Kidney glomerular epithelial cell (primary cell): ENCODE data around the gene DUSP21.
"Not testable (repeated sequence)": the region's sequence is repeated elsewhere in the genome, so short reads cannot be mapped to it uniquely, and the experiment has no call there.

Experiments used
- DNase-seq: peaks from one replicate; lab custom pipeline; 2025; lab: John Stamatoyannopoulos, UW

Gene DUSP21

GRCh38 chrX:44843753-44844152 is at the start of gene DUSP21:
Gene DUSP21, plus strand, starts transcription at chrX:44844021. Its CDS starts 112 bp downstream, at chrX:44844133.
- DNase-seq: no peak

DNA sequence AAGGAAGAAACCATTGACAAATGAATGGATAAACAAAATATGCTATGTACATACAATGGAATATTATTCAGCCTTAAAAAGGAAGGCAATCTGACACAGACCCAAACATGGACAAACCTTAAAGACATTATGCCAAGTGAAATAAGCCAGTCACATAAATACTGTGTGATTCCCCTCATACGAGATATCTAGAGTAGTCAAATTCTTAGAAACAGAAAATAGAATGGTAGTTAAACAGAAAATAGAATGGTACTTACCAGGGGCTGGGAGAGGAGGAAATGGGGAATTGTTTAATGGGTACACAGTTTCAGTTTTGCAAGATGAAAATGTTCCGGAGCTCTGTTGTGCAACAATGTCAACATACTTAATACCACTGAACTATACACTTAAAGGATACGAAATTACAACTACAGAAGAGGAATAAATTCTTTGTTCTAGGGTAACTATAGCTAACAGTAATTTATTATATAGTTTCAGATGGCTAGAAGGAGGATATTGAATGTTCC is 47.8 kb upstream of the DUSP21 start:
- no peak for DNase-seq

DNA sequence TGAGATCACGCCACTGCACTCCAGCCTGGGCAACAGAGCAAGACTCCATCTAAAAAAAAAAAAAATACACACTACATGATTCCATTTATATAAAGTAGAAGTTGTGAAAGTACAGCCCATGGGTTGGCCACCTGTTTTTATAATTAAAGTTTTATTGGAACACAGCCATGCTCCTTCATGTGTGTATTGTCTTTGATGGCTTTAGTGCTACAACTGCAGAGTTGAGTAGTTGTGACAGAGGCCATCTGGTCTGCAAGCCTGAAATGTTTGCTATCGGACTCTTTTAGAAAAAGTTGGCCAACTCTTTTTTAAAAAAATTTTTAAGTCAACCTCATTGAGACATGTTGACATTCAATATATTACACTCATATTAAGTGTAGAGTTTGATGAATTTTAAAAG is 41.2 kb upstream of the DUSP21 start:
- DNase-seq: no peak

DNA sequence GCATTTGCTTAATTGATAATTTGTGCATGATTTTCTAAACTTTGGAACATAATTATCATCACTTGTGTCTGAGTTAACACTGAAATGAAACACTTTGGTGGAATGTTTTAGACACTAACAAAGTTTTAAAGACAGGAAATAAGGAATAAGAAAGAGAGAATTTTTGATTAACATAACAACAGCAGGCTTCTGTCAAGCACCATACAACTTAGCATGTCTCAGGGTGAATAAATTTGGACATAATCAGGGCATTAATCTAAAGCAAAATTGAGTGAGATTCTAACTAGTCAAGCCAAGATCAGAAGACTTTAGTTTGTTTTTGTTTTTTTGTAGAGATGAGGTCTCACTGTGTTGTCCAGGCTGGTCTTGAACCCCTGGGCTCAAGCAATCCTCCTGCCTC is 28.1 kb upstream of the DUSP21 start:
- DNase-seq: no peak

- no peak for DNase-seq
These were observed 27.5 kb upstream of the DUSP21 start for GRCh38 chrX:44816367-44816766.

DNA sequence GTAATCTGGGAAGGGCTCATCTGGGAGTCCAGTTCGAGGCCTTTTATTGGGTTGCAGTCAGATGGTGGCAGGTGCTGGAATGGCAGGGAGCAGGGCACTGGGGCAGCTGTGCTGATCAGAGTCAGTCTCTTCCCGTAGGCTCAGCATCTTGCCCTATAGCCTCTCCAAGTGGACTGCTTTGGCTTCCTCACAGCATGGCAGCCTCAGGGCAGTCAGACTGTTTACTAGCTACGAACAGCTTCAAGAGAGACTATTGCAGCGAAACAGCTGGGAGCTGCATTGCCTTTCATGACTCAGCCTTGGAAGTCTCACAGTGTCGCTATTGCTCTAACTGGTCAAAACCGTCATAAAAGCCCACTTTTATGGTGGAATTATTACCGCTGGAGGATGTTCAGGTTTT is 26.8 kb upstream of the DUSP21 start:
- no peak for DNase-seq

DNA sequence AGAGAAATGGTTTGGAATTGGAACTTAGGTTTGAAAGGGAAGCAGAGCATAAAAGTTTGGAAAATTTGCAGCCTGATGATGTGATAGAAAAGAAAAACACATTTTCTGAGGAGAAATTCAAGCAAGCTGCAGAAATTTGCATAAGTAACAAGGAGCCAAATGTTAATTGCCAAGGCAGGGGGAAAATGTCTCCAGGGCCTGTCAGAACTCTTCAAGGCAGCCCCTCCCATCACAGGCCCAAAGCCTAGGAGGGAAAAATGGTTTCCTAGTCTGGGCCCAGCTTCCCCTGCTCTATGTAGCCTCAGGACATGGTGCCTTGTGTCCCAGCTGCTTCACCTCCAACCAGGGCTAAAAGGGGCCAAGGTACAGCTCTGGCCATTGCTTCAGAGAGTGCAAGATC is 21.2 kb upstream of the DUSP21 start:
- no peak for DNase-seq

GRCh38 chrX:44823193-44823592 is 20.6 kb upstream of the DUSP21 start:
- DNase-seq: not testable (repeated sequence)

GRCh38 chrX:44828008-44828605 is 15.7 kb upstream of the DUSP21 start:
- peak; percentile 44 for DNase-seq

- no peak for DNase-seq
These were observed 14.0 kb upstream of the DUSP21 start for GRCh38 chrX:44829832-44830231.

DNA sequence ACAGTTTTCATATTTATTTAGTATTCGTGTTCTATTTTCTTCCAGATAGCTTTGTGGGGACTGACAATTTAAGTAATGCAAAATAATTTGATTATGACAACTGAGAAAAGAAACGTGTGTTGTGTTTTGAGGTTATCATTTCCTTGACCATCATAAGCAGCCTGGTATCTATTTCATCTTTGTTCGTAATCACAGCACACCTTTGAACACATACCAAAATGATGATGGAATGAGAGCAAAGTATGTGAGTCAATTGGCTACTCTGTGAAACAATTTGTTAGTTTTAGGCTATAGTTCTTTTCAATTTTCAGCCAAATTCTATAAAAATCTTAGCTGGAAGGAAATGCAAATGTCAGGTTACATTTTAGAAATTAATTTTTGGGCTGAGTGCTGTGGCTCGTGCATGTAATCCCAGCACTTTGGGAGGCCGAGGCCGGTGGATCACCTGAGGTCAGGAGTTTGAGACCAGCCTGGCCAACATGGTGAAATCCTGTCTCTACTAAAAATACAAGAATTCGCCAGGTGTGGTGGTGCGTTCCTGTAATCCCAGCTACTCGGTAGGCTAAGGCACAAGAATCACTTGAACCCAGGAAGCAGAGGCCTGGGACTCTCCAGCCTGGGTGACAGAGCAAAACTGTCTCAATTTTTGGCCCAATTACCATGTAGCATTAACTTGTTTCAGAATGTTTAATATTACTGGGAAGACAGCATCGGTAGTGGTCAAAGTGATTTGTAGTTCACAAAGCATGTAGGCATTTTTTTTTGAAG is 1.1 kb upstream of the DUSP21 start:
- DNase-seq: no peak

DNA sequence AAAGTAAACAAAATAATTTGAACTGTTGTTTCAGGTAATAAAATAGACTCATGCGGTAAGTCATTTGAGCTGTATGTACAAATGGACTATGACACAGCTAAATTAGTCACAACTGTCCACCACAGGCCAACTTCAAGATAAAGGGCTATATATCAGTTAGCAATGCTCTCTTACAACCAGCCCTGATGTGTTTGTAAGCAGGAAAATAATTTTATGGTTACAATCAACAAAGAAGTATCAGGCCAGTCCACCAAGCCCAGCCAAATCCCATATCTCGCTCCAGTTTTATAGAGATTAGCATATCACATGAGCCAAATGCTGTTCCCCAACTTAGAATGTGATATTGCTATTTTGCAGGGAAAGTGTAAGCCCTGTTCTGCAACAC is 511 bp upstream of the DUSP21 start:
- no peak for DNase-seq

GRCh38 chrX:44844204-44844603 is 383 bp downstream of the DUSP21 start:
- DNase-seq: no peak

DNA sequence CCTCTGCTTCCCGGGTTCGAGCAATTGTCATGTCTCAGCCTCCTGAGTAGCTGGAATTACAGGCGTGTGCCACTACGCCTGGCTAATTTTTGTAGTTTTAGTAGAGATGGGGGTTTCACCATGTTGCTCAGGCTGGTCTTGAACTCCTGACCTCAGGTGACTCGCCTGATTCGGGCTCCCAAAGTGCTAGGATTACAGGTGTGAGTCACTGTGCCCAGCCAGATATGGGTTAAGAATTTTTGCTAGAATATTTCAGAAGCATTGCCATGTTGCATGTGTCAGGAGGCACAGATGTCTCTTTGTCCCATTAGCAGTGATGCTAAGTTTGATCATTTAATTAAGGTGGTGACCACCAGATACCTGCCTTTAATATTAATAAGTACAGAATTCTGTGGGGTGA is 7.1 kb downstream of the DUSP21 start:
- DNase-seq: not testable (repeated sequence)

- DNase-seq: no peak
These were observed 27.4 kb downstream of the DUSP21 start for GRCh38 chrX:44871114-44871645.

DNA sequence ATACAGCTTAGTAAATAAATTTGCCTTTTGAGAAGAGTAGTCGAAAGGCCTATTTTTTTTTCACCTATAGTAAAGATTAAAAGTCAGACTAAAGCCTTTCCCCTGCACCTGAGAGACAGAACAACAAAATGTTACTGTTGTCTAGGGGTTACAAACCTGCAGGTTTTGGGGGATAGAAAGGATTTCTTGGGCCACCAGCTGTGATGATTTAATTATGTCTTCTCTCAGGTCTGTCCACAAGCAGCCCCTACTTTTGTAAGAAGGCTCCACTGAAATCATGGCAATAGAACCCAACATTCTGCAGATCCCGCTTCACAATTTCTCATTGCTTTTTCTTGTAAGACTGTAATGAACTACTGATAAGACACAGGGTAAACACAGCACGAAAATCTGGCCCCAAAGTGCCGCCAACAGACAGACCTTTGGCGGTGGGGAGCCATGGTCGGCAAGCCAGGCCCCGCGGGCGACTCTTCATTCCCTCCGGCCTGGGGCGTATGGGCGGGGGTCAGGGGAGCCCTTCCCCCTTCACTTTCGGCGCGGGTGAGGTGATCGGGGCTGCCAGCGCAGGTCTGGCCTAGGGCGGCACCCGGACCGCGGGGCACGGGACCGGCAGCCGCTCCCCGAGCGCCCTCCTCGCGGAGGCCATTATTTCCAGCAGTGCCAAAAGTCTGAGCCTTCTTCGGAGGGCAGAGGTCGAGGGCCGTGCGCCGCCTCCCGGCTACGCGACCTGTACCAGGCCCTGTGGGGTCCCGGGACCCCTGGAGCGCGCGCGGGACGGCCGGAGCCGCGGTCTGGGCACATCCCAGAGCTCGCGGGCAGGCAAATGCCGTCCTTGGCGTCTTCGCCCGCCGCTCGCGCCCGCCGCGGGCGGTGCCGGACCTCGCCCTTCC is 28.4 kb downstream of the DUSP21 start:
- no peak for DNase-seq

GRCh38 chrX:44872821-44873414 is 29.1 kb downstream of the DUSP21 start, which contains the start of gene KDM6A:
Gene KDM6A, plus strand, starts transcription at chrX:44873188. Its CDS starts 364 bp downstream, at chrX:44873552.
- DNase-seq: peak; percentile 54

- no peak for DNase-seq
These were observed 29.8 kb downstream of the DUSP21 start for GRCh38 chrX:44873415-44874276.

GRCh38 chrX:44874420-44875184 is 30.8 kb downstream of the DUSP21 start:
- DNase-seq: no peak

DNA sequence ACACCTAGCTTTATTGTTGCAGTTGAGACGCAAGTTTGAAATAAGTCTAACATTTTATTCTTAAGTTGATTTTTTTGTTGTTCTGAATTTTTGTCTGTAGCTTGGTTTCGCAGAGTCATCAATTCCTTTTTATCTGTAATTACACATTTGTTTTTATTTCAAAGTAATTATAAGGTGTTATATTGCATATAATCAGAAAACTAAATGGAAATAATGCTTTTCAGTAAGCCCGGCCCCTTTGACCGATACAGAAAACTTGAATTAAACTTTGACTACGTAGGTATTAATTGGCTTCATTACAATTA is 31.3 kb downstream of the DUSP21 start:
- DNase-seq: no peak
